ENCODE measurements around the gene SNHG17.
"Not testable (repeated sequence)": the region's sequence is repeated elsewhere in the genome, so short reads cannot be mapped to it uniquely, and the experiment has no call there.

The SNHG17 gene

DNA sequence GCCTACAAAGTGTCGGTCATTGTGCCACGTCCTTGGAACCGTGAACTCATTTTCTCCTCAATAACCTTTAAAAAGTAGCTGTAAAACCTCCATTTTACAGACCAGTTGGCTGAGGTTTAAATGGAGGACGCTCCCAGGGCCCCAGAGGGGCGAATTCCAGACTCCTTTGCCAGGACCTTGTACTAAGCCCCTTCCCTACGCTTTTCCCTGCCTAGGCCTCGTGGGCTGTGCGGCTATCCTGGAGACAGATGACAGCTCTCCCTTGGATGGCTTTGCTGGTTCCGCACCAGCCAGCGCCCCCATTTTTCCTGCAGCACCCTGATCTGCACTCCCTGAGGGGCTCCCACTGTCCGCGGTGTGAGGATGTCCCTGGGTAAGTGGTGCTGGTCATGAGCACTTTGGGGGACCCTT, 12.1 kb upstream of the SNHG17 start:
- DNase-seq: no peak

- DNase-seq: peak; percentile 83
Measured at GRCh38 chr20:38446441-38447209, 11.5 kb upstream of the SNHG17 start.

GRCh38 chr20:38445901-38446425, 10.8 kb upstream of the SNHG17 start:
- no peak for DNase-seq

- no peak for DNase-seq
Measured at GRCh38 chr20:38445381-38445796, 10.3 kb upstream of the SNHG17 start.

- no peak for DNase-seq
Measured at GRCh38 chr20:38441916-38442315, 6.8 kb upstream of the SNHG17 start.

GRCh38 chr20:38441110-38441509, 6.0 kb upstream of the SNHG17 start:
- DNase-seq: not testable (repeated sequence)

DNA sequence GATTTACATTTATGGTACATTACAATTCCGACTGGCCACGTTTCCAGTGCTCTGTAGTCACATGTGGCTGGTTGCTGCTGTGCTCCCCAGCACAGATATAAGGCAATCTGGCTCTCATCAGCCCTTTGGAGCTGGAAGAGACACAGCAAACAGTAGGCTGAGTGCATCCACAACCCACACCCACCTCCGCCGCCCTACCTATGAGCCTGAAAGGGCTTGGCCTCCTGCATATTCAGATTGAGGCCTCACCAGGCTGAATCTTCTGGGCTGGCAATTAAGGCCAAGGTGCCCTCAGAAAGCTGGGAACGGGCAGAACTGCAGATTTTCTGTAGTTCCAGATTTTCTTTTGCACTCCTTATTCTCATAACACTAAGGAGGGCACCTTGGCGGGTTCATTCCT, 2.7 kb upstream of the SNHG17 start:
- no peak for DNase-seq

- DNase-seq: no peak
Measured at GRCh38 chr20:38435555-38435939, 419 bp upstream of the SNHG17 start.

GRCh38 chr20:38434301-38434741, 807 bp downstream of the SNHG17 start:
- no peak for DNase-seq

GRCh38 chr20:38433304-38433972, 1.7 kb downstream of the SNHG17 start:
- no peak for DNase-seq

GRCh38 chr20:38432870-38433269, 2.3 kb downstream of the SNHG17 start:
- DNase-seq: not testable (repeated sequence)

- DNase-seq: no peak
Measured at GRCh38 chr20:38432292-38432691, 2.8 kb downstream of the SNHG17 start.

DNA sequence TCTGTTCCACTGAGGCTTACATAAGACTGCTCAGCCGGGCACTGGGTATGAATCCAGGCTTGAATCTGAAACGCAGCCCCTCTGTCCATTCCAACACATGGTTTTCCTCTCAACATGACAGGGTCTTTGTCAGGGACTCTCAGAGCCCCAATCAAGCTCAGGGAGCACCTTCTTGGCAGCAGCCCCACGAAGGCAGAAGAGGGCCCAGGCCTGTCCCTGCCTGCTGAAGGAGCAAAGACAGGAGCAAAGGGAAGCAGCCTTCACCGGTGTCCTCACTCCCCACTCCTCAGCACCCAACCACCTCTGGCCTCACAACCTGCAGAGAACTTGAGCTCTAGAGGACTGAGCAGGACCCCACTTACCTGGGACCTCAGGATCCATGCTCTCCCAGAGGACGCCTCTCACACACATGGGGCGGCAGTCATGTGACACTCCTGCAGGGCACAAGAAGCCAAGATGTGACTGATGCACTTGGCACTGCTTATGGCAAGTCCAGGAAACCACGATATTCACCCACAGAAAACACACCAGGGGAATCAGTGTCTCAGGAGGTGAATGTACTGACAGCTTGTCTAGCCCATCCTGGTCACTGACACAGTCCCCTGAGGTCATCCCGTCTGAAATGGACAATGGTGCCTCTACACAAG, 4.3 kb downstream of the SNHG17 start:
- no peak for DNase-seq

DNA sequence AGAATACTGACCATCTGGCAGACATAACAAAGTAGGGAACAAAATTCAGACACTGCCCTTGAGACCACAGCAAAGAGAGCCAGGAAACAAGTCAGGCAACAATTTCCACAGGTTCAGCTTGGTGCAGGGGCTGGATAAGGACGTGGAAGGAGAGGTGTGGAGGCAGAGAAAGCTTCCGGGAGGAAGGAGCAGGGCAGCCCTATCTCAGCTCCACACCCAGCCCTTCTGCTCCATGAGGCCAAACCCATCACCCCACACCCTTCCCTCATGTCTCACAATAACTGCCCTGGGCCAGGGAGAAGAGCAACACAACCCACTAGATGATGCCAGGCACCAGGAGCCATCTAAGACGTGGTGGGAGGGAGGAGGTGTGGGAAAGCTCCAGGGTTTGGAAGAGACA, 5.8 kb downstream of the SNHG17 start:
- DNase-seq: no peak

GRCh38 chr20:38428800-38429199, 6.3 kb downstream of the SNHG17 start:
- DNase-seq: no peak

- no peak for DNase-seq
Measured at GRCh38 chr20:38427655-38428023, 7.5 kb downstream of the SNHG17 start.

- no peak for DNase-seq
Measured at GRCh38 chr20:38426006-38426897, 8.9 kb downstream of the SNHG17 start.

DNA sequence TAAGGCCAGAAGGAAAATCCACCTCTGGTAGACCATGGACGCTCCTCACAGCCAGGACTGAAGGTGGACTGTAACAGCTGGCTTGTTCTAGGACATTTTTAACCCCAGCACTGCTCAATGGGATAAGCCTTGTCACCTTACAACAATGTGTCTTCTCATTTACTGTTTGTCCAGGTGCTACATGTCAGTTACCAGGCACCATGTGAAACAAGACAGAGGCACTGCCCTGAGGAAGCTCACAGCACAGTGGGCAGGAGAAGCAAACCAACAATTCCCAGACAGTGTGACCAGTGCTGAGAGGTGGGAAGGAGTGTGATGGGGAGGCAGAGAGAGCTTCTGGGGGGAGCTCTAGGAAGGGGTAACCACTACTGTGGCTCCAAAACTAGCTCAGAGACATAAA, 10.7 kb downstream of the SNHG17 start:
- DNase-seq: no peak

GRCh38 chr20:38423541-38423940, 11.6 kb downstream of the SNHG17 start:
- DNase-seq: no peak

GRCh38 chr20:38421915-38422314, 13.2 kb downstream of the SNHG17 start:
- DNase-seq: no peak

DNA sequence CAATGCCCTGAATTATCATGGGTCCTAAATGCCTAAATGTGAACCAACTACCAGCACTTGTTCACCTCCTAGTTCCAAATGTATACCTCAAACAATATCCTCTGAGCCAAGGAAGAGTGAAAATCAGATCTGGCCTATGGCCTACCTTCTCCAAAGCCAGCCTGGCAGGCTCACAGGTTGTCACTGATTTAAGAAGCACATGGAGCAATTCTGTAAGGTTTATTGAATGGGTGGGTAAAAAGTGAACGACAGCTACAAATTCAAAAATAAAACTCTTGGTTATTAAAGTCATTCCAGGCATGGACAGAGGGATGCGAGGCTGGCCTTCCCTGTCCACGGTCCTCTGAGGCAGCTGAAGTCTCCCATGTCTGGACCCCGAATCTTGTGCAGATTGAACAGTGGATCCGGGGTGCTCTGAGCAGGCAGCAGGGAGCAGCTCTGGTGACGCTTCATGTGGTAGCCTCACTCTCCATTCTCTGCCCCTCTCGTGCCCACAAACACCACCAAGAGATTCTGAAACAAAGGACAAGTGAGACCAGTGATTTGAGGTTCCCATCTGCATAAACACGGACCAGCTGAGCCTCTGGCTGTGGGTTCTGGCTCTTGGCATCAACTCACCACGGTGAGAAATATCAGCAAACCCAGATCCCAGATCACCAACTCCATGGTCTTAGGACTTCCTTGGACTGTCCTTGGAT, 14.6 kb downstream of the SNHG17 start:
- no peak for DNase-seq

Data from NCI-H187 (cell line).